ENCODE results near the gene AP5B1. TPM values are rescaled to one million over a fixed set of nuclear protein-coding genes. Genes with fewer than 3 reads are reported as not detected.

AP5B1 gene
- total and polyA plus RNA-seq, 4 donors, result 8.6 to 35.5 (median 24.0) TPM

- no peak overlapping the region for H3K4me3 ChIP-seq
- H3K27ac ChIP-seq (ENCODE audit: low read depth in 1 of 2, low read length in 1 of 2), result no peak overlapping the region
- peaks cover 0 to 3% (median 0%) of the 10 kb centered on the region in 4 donors for H3K9me3 ChIP-seq (ENCODE audit: control insufficient read depth in 4 of 4, insufficient read depth in 3 of 4, low read length in 3 of 4)
- no peak overlapping the region for H3K9ac ChIP-seq (ENCODE audit: insufficient read depth in 1 of 2, low read length in 2 of 2)
- H3K4me1 ChIP-seq (ENCODE audit: control insufficient read depth in 5 of 5, insufficient read depth in 5 of 5, low read length in 5 of 5), result peaks cover 0 to 14% (median 0%) of the 10 kb centered on the region in 5 donors
- H3K36me3 ChIP-seq (ENCODE audit: control insufficient read depth in 4 of 4, insufficient read depth in 4 of 4, low read length in 4 of 4), result no peaks in the 10 kb centered on the region
- peaks cover 0 to 9% (median 0%) of the 10 kb centered on the region in 3 donors for H3K27me3 ChIP-seq (ENCODE audit: control insufficient read depth in 3 of 3, insufficient read depth in 3 of 3, low read length in 2 of 3)
- DNase-seq (no peak), ATAC-seq (ENCODE audit: insufficient read depth, low FRiP score) (no peak)
- 91 to 96% methylated on average over 8 of the region's 8 CpGs for WGBS, 2 donors
- no peak for TF ChIP-seq CTCF (IDR thresholded peaks at IDR 0.05; ENCODE audit: control extremely low read depth, extremely low read depth)
Measured at GRCh38 chr11:65798882-65799281, 18.1 kb upstream of the AP5B1 start.

- Histone ChIP-seq H3K4me1 (ENCODE audit: control insufficient read depth in 5 of 5, insufficient read depth in 5 of 5, low read length in 5 of 5) (peaks cover 0 to 14% (median 3%) of the 10 kb centered on the region in 5 donors), H3K9me3 (ENCODE audit: control insufficient read depth in 4 of 4, insufficient read depth in 3 of 4, low read length in 3 of 4) (peaks cover 0 to 3% (median 0%) of the 10 kb centered on the region in 4 donors), H3K9ac (ENCODE audit: insufficient read depth in 1 of 2, low read length in 2 of 2) (no peak overlapping the region), H3K27ac (ENCODE audit: low read depth in 1 of 2, low read length in 1 of 2) (no peak overlapping the region), H3K36me3 (ENCODE audit: control insufficient read depth in 4 of 4, insufficient read depth in 4 of 4, low read length in 4 of 4) (no peaks in the 10 kb centered on the region), H3K4me3 (no peak overlapping the region), H3K27me3 (ENCODE audit: control insufficient read depth in 3 of 3, insufficient read depth in 3 of 3, low read length in 2 of 3) (no peaks in the 10 kb centered on the region)
- TF ChIP-seq CTCF (IDR thresholded peaks at IDR 0.05; ENCODE audit: control extremely low read depth, extremely low read depth), result no peak
- 87 to 97% methylated on average over 13 of the region's 13 CpGs for WGBS, 2 donors
- ATAC-seq (ENCODE audit: insufficient read depth, low FRiP score) (no peak), DNase-seq (no peak)
Measured at GRCh38 chr11:65797711-65798110, 16.9 kb upstream of the AP5B1 start.

GRCh38 chr11:65796726-65797601, 16.2 kb upstream of the AP5B1 start:
- Histone ChIP-seq H3K27ac (ENCODE audit: low read depth in 1 of 2, low read length in 1 of 2) (no peak overlapping the region), H3K36me3 (ENCODE audit: control insufficient read depth in 4 of 4, insufficient read depth in 4 of 4, low read length in 4 of 4) (no peaks in the 10 kb centered on the region), H3K9ac (ENCODE audit: insufficient read depth in 1 of 2, low read length in 2 of 2) (peak overlapping the region in 1 of 2 donors; percentile 49), H3K27me3 (ENCODE audit: control insufficient read depth in 3 of 3, insufficient read depth in 3 of 3, low read length in 2 of 3) (no peaks in the 10 kb centered on the region), H3K4me1 (ENCODE audit: control insufficient read depth in 5 of 5, insufficient read depth in 5 of 5, low read length in 5 of 5) (peaks cover 0 to 14% (median 3%) of the 10 kb centered on the region in 5 donors), H3K4me3 (no peak overlapping the region), H3K9me3 (ENCODE audit: control insufficient read depth in 4 of 4, insufficient read depth in 3 of 4, low read length in 3 of 4) (peaks cover 0 to 3% (median 0%) of the 10 kb centered on the region in 4 donors)
- ATAC-seq (ENCODE audit: insufficient read depth, low FRiP score) (no peak), DNase-seq (peak in 2 of 3 donors; percentile 68 to 69)
- WGBS, 2 donors, result 78% methylated on average over 15 of the region's 15 CpGs
- TF ChIP-seq CTCF (IDR thresholded peaks at IDR 0.05; ENCODE audit: control extremely low read depth, extremely low read depth), result no peak
